H1 (cell line): ENCODE results near the gene SEMA3B.

ENCODE experiments used
- ASH2L ChIP-seq: fragments of 200-600, 300-600 bp; sonication (generic); IDR thresholded peaks from one replicate; pipeline ENCODE4 v1.7.1; 2017; ENCODE audit warnings: low read length
- CBX8 ChIP-seq: fragments of 300-800, 300-1000 bp; sonication (generic); IDR thresholded peaks from 2 replicates; pipeline ENCODE4 v1.7.1; 2016; ENCODE audit warnings: low read depth, low read length, borderline replicate concordance
- EZH2 ChIP-seq: fragments of 200-600 bp; sonication (generic); IDR thresholded peaks from 2 replicates; pipeline ENCODE4 v1.7.1; 2012; ENCODE audit warnings: low read depth, mild to moderate bottlenecking, moderate library complexity, low read length, inconsistent platforms; ENCODE audit not compliant: severe bottlenecking
- NRF1 ChIP-seq: IDR thresholded peaks from 2 replicates; pipeline ENCODE4 v1.6.1; 2011; ENCODE audit warnings: mild to moderate bottlenecking, low read depth, low read length, improper control_type of control experiment

DNA sequence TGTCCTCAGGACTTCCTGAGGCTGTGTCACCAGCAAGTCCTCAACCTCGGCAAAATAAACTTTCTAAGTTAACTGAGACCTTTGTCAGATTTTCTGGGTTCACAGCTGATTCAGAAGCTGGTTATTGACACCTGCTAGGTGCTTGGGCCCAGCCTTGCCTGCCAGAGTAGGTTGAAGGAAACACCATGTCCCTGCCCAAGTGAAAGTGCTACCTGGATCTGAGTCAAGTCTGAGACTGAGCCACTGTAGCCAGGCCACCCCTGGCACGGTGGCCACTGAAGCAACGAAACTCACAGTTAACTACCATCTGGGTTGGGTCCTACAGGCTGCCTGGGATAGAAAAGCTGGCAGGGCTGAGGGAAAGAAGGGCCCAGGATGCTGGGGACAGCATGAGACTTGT, 45.4 kb downstream of the SEMA3B start:
- TF ChIP-seq EZH2: no peak
- TF ChIP-seq NRF1: no peak
- no peak for TF ChIP-seq CBX8
- TF ChIP-seq ASH2L: no peak
